ENCODE results near the gene IFT80. TPM values are rescaled to one million over a fixed set of nuclear protein-coding genes. Genes with fewer than 3 reads are reported as not detected.
"Not testable (repeated sequence)": the region's sequence is repeated elsewhere in the genome, so short reads cannot be mapped to it uniquely, and the experiment has no call there.

IFT80 gene
- total RNA-seq, 1 donor from 2014 or later, result 10.9 TPM

GRCh38 chr3:160245261-160245800, 153.7 kb downstream of the IFT80 start:
- DNase-seq, result no peak
- no peak for TF ChIP-seq CTCF (IDR thresholded peaks at IDR 0.05; ENCODE audit: borderline replicate concordance)
- no peaks in the 10 kb centered on the region for H3K36me3 ChIP-seq
- H3K27ac ChIP-seq (replicated peaks), result no peak overlapping the region
- peaks cover 3% of the 10 kb centered on the region for H3K27me3 ChIP-seq (ENCODE audit: low read depth)
- peaks cover 15% of the 10 kb centered on the region for H3K9me3 ChIP-seq (replicated peaks)
- no peak overlapping the region for H3K4me3 ChIP-seq
- no peaks in the 10 kb centered on the region for H3K4me1 ChIP-seq
- intact Hi-C loops (cut with micrococcal nuclease), result no loop called here

GRCh38 chr3:160240719-160241118, 158.3 kb downstream of the IFT80 start:
- H3K27me3 ChIP-seq (ENCODE audit: low read depth); H3K4me3 ChIP-seq; DNase-seq; H3K4me1 ChIP-seq; H3K36me3 ChIP-seq; intact Hi-C loops (cut with micrococcal nuclease); H3K27ac ChIP-seq (replicated peaks): not testable (repeated sequence)
- H3K9me3 ChIP-seq (replicated peaks), result peaks cover 15% of the 10 kb centered on the region

- DNase-seq, result no peak
- no peaks in the 10 kb centered on the region for H3K36me3 ChIP-seq
- no peaks in the 10 kb centered on the region for H3K9me3 ChIP-seq (replicated peaks)
- no peaks in the 10 kb centered on the region for H3K4me1 ChIP-seq
- TF ChIP-seq CTCF (IDR thresholded peaks at IDR 0.05; ENCODE audit: borderline replicate concordance), result no peak
- no peak overlapping the region for H3K4me3 ChIP-seq
- H3K27me3 ChIP-seq (ENCODE audit: low read depth), result peaks cover 65% of the 10 kb centered on the region
- intact Hi-C loops (cut with micrococcal nuclease), result no loop called here
- H3K27ac ChIP-seq (replicated peaks), result no peak overlapping the region
These were observed 167.0 kb downstream of the IFT80 start for GRCh38 chr3:160232014-160232413.

GRCh38 chr3:160227419-160227818, 171.6 kb downstream of the IFT80 start:
- DNase-seq, result no peak
- H3K27ac ChIP-seq (replicated peaks), result no peak overlapping the region
- peaks cover 25% of the 10 kb centered on the region for H3K4me1 ChIP-seq
- intact Hi-C loops (cut with micrococcal nuclease), result no loop called here
- H3K27me3 ChIP-seq (ENCODE audit: low read depth), result peaks cover 75% of the 10 kb centered on the region
- H3K4me3 ChIP-seq, result no peak overlapping the region
- no peak for TF ChIP-seq CTCF (IDR thresholded peaks at IDR 0.05; ENCODE audit: borderline replicate concordance)
- H3K9me3 ChIP-seq (replicated peaks), result no peaks in the 10 kb centered on the region
- H3K36me3 ChIP-seq, result no peaks in the 10 kb centered on the region

- H3K27ac ChIP-seq (replicated peaks), result no peak overlapping the region
- H3K4me3 ChIP-seq, result peak overlapping the region; percentile 77
- TF ChIP-seq CTCF (IDR thresholded peaks at IDR 0.05; ENCODE audit: borderline replicate concordance), result no peak
- intact Hi-C loops (cut with micrococcal nuclease), result no loop called here
- DNase-seq, result no peak
- H3K4me1 ChIP-seq, result peaks cover 25% of the 10 kb centered on the region
- no peaks in the 10 kb centered on the region for H3K36me3 ChIP-seq
- peaks cover 63% of the 10 kb centered on the region for H3K27me3 ChIP-seq (ENCODE audit: low read depth)
- H3K9me3 ChIP-seq (replicated peaks), result no peaks in the 10 kb centered on the region
These were observed 172.8 kb downstream of the IFT80 start for GRCh38 chr3:160226026-160226907.

Data from left ventricle myocardium inferior (tissue), 1 donor.